Right ventricle myocardium superior (tissue), 1 donor: Measurements from ENCODE around the gene ZDHHC14. TPM values are rescaled to one million over a fixed set of nuclear protein-coding genes. Genes with fewer than 3 reads are reported as not detected.
"Not testable (repeated sequence)": the region's sequence is repeated elsewhere in the genome, so short reads cannot be mapped to it uniquely, and the experiment has no call there.

ENCODE experiments used
- ATAC-seq: fragments of 200-7000 bp; cut with Tn5 transposase; one replicate; pipeline ENCODE4 v1.9.1; 2020; ENCODE audit warnings: mild to moderate bottlenecking; ENCODE audit not compliant: poor library complexity
- DNase-seq: peaks from one replicate; pipeline ENCODE4 v3.0.0-alpha.2; 2020
- intact Hi-C: fragments of 100-400 bp; cut with DNase I; formaldehyde crosslinking; loops from one replicate; pipeline ENCODE4 v1.11.2; 2022
- total RNA-seq: library from RNA; stranded (reverse); fragmentation: NEBNext Ultra II Directional; extraction: Animal tissue kit (Norgen Biotek cat#: 25700); gene quantifications from one replicate; pipeline ENCODE4 v1.2.1, GENCODE V29; 2021
- donor health status: DM: no; HTN: yes; CAD: no; lungs with severe emphysema.

ZDHHC14 gene
- total RNA-seq, 1 donor from 2014 or later, result 9.4 TPM

DNA sequence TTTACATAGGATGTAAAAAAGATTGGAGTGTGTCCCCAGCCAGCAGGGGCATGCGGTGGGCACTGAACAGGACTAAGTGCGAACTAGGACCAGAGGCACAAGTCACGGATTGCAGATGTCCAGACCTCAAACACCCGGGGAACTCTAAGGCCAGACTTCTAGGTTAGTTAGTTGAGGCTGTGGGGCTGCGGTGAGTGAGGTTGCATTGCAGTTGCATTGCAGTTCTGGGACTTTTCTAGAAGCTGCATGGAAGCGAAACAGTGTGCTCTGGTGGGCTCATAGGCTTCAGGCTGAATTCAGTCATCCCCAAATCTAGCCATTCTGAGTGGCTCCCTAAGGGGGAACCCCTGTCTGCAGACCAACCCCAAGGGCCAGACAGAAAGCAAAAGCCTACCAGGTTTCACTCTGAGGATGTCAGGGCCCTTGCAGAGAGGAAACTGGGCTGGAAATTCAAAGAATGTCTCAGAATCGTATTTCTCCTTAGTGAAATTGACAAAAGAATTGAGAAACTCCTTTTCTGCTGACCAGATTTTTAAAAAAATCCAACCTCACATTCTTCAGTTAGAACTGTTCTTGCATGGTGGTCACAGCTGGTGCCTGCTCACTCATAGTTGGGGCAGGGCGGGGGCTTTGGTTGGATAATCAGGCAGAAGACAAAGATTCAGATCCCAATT, 182.8 kb downstream of the ZDHHC14 start:
- DNase-seq (no peak), ATAC-seq (no peak)
- intact Hi-C loops, result no loop called here

DNA sequence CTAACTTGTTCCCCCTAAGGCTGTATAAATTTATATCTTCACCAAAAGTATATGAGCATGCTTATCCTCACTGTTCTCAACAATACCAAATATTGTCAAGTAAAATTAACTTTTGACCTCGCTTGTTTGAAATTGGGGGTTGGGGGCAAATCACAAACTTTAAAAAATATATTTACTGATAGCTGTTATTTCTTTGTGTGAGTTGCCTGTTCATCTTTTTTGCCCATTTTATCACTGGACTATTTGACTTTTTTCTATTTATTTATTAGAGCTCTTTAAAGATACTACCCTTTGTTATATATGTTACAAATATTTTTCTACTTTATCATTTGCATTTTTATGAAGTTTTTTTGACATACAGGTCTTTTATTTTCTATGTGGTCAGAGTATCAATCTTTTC, 187.7 kb downstream of the ZDHHC14 start:
- intact Hi-C loops, result no loop called here
- DNase-seq (no peak), ATAC-seq (no peak)

DNA sequence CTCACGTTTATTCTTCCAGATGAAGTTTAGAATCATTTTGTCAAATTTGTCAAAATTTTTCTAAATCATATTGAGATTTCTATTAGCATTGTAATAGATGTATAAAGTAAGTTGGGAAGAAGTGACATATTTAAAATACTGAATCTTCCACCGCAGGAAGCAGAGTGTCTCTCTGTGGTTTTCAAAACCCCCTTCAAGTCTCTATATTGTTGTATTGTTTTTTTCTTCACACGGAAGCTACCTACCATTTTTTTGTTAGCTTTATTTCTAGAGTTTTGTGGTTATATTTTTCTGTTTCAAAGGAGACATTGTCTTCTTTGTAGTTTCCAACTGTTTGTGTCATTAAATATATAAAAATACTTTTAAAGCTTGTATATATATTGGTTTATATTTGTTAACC, 188.6 kb downstream of the ZDHHC14 start:
- DNase-seq (no peak), ATAC-seq (no peak)
- intact Hi-C loops, result no loop called here

DNA sequence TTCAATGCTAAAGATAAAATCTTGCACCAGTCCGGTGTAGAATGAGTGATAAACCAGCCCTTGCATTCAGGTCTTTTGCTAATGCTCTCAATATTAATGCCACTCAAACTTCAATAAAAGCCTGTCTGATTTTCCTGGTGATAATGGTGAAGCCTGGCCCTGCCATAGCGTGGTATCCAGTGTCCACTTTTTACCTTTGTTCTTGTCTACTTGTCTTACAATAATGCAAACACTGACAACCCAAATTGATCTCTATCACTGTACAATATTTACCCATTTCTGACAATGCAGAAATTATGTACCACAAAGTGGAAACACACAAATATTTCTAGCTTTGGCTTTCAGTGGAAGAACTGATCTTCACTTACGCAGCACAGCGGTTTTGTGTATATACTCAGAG, 189.1 kb downstream of the ZDHHC14 start:
- ATAC-seq, result no peak
- intact Hi-C loops, result no loop called here

DNA sequence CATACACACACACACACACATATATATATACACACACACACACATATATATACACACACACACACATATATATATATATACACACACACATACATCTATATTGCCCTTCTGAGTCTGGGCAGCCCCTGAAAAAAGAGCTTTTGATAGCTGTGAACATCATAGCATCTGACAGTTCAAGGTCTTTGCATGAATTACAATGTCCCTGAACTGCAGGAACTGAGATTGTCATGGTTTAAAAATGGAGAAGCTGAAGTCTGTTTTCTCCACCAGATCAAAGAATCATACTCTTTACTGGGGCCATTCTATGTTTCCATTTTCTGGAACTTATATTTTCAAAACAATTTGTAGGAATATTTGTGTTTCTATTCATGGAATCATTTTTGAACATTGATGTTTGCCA, 189.8 kb downstream of the ZDHHC14 start:
- ATAC-seq (no peak), DNase-seq (no peak)
- intact Hi-C loops, result no loop called here

More for the DNA sequence above, 189.1 kb downstream of the ZDHHC14 start:
- no peak for DNase-seq

DNA sequence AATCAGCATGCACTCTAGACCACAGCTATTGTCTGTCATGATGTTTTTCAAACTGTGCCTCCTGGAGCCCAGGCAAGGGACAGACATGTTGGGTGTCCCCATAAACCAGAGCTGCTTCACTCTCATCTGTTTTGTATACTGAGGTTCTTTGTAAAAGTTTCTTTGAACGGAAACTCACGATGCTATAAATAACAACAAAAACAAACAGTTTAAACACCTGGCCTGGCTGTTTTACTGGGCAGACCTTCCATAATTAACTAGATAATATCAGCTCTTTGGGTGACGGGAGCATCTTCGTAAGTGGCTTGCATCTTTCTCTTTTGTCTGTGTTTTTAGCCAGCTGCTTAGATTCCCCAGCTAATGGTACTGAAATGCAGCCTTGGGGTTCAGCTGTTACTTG, 190.3 kb downstream of the ZDHHC14 start:
- ATAC-seq (no peak), DNase-seq (no peak)
- intact Hi-C loops, result no loop called here

DNA sequence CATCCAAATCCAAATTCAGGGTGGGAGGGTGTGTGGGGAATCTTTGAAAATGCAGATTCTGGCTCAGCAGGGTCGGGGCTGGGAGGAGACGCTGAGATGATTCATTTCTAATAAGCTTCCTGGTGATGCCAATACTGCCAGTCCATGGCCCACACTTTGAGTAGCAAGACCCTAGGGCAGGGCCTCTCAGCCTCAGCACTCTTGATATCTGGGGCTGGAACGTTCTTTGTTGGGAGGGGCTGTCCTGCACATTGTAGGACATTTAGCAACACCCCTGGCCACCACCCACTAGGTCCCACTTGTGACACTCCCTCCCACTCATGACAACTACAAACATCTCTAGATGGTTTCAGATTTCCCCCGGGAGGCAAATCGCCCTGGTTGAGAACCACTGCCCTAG, 191.0 kb downstream of the ZDHHC14 start:
- intact Hi-C loops, result no loop called here
- ATAC-seq (no peak), DNase-seq (no peak)

DNA sequence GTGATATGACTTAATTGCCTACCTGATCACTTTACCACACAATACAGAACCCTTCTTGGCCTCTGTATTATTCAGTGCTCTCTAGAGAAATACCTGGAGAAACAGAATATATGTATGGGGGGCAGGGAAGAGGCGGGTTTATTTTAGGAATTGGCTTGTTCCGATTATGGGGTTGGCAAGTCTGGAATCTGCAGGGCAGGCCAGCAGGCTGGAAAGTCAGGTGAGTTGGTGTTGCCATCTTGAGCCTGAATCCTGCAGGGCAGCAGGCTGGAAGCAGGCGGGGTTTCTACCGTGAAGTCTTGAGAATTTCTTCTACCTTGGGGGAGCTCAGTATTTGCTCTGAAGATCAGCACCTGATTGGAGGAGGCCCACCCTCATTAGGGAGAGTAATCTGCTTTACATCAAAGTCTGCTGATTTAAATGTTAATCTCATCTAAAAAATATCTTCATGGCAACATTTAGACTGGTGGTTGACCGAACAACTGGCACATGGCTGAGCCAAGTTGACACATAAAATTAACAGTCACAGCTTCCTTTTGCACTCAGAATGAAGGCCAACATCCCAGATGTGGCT, 193.9 kb downstream of the ZDHHC14 start:
- intact Hi-C loops, result no loop called here
- no peak for DNase-seq
- ATAC-seq, result peak; percentile 81

DNA sequence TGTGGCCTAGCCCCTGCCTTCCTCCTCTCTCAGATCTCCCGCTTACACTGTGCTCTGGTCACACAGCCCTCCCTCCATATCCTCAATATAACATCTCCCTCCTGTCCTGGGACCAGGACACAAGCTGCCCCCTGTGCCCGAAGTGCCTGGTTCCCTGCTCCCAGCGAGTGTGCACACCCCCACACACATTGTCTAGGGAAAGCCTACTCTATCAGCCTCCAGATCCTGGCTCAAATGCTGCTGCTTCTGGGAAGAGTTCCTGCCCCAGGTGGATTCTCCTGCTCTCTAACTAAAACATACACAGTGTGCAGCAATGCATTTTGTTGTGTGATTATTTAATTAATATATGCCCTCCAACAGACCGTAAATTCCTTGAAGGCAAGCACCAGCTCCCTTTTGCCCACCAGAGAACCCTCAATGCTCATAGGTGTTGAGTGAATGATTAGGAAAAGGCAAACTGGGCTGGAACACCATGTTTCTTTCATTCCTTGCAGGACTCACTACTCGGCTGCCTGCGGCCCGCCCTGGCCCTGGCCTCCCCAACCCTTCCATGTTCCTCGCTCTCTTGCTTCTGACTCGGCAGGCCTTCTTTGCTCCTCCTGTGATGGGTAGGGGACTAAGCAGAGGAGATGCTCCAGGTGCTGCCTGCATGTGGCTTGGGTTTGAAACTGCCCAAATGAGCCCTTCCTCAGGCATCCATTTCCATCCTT, 194.6 kb downstream of the ZDHHC14 start:
- ATAC-seq (no peak), DNase-seq (no peak)
- intact Hi-C loops, result no loop called here

DNA sequence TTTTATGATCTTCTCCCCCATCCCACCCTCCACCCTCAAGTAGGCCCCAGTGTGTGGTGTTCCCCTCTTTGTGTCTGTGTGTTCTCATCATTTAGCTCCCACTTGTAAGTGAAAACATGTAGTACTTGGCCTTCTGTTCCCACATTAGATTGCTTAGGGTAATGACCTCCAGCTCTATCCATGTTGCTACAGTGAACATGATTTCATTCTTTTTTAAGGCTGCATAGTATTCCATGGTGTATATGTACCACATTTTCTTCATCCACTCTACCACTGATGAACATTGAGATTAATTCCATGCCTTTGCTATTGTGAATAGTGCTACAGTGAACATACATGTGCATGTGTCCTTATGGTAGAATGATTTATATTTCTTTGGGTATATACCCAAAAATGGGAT, 196.0 kb downstream of the ZDHHC14 start:
- intact Hi-C loops, ATAC-seq, DNase-seq: not testable (repeated sequence)

DNA sequence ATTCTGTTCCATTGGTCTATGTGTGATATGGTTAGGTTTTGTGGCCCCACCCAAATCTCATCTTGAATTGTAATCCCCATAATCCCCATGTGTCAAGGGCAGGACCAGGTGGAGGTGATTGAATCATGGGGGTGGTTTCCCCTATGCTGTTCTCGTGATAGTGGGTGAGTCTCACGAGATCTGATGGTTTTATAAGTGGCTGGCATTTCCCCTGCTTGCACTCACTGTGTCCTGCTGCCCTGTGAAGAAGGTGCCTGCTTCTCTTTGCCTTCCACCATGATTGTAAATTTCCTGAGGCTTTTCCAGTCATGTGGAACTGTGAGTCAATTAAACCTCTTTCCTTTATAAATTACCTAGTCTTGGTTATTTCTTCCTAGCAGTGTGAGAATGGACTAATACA, 197.5 kb downstream of the ZDHHC14 start:
- DNase-seq, ATAC-seq, intact Hi-C loops: not testable (repeated sequence)

DNA sequence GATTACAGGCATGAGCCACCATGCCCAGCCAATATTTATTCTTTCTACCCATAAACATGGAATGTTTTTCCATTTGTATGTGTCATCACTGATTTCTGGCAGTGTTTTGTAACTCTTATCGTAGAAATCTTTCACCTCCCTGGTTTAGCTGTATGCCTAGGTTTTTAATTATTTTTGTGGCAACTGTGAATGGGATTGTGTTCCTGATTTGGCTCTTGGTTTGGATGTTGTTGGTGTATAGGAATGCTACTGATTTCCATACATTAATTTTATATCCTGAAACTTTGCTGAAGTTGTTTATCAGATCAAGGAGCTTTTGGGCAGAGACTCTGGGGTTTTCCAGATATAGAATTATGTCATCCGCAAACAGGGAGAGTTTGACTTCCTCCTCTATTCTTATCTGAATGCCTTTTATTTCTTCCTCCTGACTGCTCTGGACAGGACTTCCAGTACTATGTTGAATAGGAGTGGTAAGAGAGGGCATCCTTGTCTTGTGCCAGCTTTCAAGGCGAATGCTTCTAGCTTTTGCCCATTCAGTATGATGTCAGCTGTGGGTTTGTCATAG, 198.6 kb downstream of the ZDHHC14 start:
- no peak for DNase-seq
- peak; percentile 41 for ATAC-seq
- intact Hi-C loops, result no loop called here

DNA sequence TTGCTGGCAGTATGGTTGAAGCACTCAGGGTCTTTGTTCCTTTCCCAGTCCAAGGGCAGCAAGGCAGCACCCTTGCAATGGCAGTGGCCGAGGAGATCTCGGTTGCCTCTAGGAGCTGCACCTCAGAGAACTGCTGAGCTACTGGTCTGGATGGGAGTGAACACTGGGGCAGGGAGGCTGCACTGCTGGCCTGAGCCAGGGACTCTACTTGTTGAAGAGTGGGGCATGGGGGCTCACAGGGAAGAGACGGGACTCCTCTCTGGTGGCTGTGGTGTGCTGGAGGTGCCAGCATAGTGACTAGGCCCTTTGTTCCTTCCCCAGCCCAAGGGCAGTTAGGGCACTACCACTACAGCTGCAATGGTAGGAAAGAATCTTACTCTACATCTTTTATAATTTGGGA, 203.0 kb downstream of the ZDHHC14 start:
- intact Hi-C loops, result no loop called here
- ATAC-seq, result no peak
- no peak for DNase-seq

DNA sequence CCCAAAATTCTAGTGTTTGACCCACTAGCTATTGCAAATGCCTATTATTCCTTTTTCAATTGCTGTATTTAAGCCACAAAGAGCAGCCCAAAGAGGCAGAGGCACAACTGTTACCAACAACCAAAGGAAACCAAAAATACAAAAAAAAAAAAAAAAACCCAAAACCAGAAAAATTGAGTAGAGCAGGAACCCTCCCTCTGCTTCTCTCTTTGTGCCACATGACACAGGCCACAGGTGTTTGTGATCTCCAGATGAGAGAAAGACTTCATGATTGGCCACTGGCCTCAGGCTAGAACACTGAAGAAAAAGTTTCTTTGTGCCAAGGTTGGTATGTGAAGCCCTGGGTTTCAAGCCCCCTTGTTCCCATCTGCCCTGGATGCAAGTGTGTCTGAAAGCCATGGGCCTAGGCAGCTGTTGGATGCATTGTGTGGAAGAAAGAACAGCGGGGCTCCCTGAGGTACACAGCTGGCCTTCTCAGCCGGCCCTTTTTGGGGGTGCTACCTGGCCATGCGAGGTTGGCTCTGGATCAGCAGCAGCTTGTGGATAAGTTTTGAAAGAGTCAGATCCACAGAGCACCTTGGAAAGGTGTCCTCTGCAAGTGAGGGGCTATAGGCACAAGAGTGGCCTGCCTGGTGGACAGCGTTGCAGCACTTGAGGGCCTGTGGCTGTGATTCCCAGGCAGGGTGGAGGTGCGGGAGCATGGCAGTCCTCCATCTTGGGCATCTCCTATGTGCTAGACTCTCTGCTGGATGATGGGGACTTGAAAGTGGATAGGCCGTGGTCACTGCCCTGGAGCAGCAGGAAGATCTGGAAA, 204.5 kb downstream of the ZDHHC14 start:
- intact Hi-C loops, result no loop called here
- no peak for ATAC-seq
- no peak for DNase-seq

DNA sequence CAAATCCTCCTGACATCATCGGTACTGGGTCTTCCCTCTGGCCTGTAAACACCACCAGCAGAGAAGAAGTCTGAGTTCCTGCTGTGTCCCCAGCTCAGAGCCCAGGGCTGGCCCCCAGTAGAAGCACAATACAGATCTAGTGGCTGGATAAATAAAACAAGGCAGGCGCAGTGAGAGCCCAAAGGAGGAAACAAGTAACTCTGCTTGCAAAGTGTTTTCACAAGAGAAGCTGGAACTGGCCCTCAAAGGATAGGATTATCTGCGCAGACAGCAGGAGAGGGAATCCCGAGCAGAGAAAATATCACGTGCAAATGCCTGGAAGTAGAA, 205.1 kb downstream of the ZDHHC14 start:
- intact Hi-C loops, result no loop called here
- no peak for DNase-seq

DNA sequence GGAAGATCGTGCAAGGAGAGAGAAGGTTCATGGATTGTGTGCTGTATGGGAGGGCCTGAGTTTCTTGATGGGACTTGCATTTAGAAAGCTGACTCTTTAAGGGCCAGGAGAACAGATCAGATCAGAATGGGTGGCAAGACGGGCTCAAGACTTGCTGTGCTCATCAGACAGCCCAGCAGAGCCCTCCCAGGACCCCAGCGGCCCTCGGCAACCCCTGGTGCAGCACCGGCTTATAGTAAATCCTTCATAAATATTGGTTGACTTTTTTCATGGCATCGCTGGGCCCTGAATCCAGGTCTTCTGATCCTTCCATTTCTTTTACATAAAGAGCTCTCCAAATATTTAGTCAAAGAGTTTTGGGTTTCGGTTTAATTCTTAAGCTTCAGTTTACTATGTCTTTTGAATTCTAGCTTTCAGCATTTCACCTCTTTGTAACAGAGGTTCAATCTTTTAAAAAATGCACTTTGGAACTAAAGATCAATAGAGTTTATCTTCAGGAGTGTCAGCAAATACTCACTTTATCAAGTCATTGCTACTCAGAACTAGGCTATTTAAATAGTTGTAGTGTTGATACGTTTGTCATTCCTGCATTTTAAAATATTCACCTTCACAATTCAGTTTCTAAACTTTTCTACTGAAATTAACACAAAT, 205.6 kb downstream of the ZDHHC14 start:
- no peak for DNase-seq
- intact Hi-C loops, result no loop called here
- no peak for ATAC-seq

More for the DNA sequence above, 205.1 kb downstream of the ZDHHC14 start:
- no peak for ATAC-seq

DNA sequence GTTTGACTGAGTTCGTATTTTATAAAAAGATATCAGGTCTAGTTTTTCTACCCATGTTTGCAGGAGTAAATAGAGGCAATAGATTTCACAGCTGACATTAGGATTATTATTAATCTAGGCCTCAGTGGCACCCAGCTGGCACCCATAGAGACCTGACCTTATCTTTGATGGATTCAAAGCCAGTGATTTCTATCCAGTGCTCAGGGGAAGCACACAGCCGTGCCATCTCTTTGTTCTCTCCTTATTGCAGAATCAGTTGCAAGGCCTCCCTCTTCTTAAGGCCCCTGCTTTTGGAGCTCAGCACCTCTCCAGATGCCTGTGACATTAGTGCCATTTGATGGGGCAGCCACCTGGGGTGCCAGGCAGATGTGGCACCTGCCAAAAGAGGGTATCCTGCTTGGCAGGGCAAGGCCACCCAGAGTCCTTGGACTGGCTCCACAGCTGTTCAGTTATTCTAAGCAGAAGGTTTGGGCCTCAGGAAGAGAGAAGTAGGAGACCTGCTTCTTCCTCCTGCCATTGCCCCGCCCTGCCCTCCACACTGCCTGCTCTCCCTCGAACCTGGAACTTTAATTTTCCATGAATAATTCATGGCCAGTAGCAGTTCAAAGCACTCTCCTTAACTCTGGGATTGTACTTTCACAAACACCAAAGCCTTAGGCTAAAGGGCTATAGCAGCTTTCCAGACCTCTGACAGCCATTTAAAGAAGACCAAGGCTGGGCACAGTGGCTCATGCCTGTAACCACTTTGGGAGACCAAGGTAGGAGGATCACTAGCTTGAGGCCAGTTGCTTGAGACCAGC, 206.3 kb downstream of the ZDHHC14 start:
- ATAC-seq, result no peak
- no peak for DNase-seq
- intact Hi-C loops, result no loop called here

DNA sequence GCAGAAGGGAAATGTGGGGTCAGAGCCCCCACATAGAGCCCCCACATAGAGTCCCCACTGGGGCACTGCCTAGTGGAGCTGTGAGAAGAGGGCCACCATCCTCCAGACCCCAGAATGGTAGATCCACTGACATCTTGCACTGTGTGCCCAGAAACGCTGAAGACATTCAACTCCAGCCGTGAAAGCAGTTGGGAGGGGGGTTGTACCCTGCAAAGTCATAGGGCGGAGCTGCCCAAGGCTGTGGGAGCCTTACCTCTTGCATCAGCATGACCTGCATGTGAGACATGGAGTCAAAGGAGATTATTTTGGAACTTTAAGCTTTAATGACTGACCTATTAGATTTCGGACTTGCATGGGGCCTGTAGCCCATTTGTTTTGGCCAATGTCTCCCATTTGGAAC, 209.7 kb downstream of the ZDHHC14 start:
- DNase-seq, ATAC-seq: not testable (repeated sequence)
- intact Hi-C loops, result loop anchor here (10.0 kb wide), 1 partner anchor 276 kb away; no protein-coding TSS in a partner anchor
